Measurements from ENCODE around the gene TIMP1.
"Not testable (repeated sequence)": the region's sequence is repeated elsewhere in the genome, so short reads cannot be mapped to it uniquely, and the experiment has no call there.

TIMP1 gene

GRCh38 chrX:47574076-47574546 lies 8.1 kb upstream of the TIMP1 start:
- DNase-seq: no peak

GRCh38 chrX:47574547-47575301 lies 7.5 kb upstream of the TIMP1 start:
- no peak for DNase-seq

- no peak for DNase-seq
These were observed 6.0 kb upstream of the TIMP1 start for GRCh38 chrX:47576021-47576898.

GRCh38 chrX:47577424-47577823 lies 4.8 kb upstream of the TIMP1 start:
- DNase-seq: no peak

GRCh38 chrX:47577901-47578300 lies 4.3 kb upstream of the TIMP1 start:
- no peak for DNase-seq

GRCh38 chrX:47578692-47579091 lies 3.5 kb upstream of the TIMP1 start:
- no peak for DNase-seq

- DNase-seq: no peak
These were observed 2.7 kb upstream of the TIMP1 start for GRCh38 chrX:47579537-47579936.

GRCh38 chrX:47583240-47583861 lies 1.1 kb downstream of the TIMP1 start:
- no peak for DNase-seq

GRCh38 chrX:47584714-47585113 lies 2.5 kb downstream of the TIMP1 start:
- DNase-seq: no peak

GRCh38 chrX:47585273-47585672 lies 3.0 kb downstream of the TIMP1 start:
- no peak for DNase-seq

GRCh38 chrX:47586043-47586787 lies 4.0 kb downstream of the TIMP1 start:
- no peak for DNase-seq

- no peak for DNase-seq
These were observed 5.1 kb downstream of the TIMP1 start for GRCh38 chrX:47587091-47587891.

GRCh38 chrX:47587906-47588735 lies 5.9 kb downstream of the TIMP1 start:
- DNase-seq: no peak

GRCh38 chrX:47590984-47591383 lies 8.7 kb downstream of the TIMP1 start:
- no peak for DNase-seq

GRCh38 chrX:47593522-47593921 lies 11.3 kb downstream of the TIMP1 start:
- DNase-seq: no peak

GRCh38 chrX:47595716-47596251 lies 13.5 kb downstream of the TIMP1 start:
- DNase-seq: no peak

- no peak for DNase-seq
These were observed 14.0 kb downstream of the TIMP1 start for GRCh38 chrX:47596256-47596655.

GRCh38 chrX:47597222-47597621 lies 15.0 kb downstream of the TIMP1 start:
- DNase-seq: no peak

- not testable (repeated sequence) for DNase-seq
These were observed 20.9 kb downstream of the TIMP1 start for GRCh38 chrX:47603125-47603524.

- no peak for DNase-seq
These were observed 22.8 kb downstream of the TIMP1 start for GRCh38 chrX:47605024-47605423.

- no peak for DNase-seq
These were observed 24.9 kb downstream of the TIMP1 start for GRCh38 chrX:47607091-47607490.
